SIG-M5 treated with dmso at 0.1 percent for 504 hours (cell line): ENCODE measurements around the gene HSD3B7.
"Not testable (repeated sequence)": the region's sequence is repeated elsewhere in the genome, so short reads cannot be mapped to it uniquely, and the experiment has no call there.

Experiments used
- DNase-seq: peaks from one replicate; lab custom pipeline; 2025; ENCODE audit not compliant: unreplicated experiment; lab: John Stamatoyannopoulos, UW

The HSD3B7 gene

GRCh38 chr16:31017756-31018155 is 32.7 kb downstream of the HSD3B7 start:
- DNase-seq = not testable (repeated sequence)

DNA sequence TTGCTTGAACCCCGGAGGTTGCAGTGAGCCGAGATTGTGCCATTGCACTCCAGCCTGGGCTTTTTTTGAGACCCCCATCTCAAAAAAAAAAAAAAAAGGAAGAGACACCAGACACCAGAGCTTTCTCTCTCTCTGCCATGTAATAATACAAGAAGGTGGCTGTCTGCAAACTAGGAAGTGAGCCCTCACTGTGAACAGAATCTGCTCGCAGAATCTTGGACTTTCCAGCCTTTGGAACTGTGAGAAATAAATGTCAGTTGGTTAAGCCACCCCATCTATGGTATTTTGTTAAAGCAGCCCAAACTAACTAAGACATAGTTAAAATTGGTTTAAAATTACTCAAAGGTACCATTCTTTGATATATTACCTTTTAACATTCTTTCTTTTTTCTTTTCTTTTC is 35.5 kb downstream of the HSD3B7 start:
- no peak for DNase-seq

- DNase-seq = no peak
Observed at GRCh38 chr16:31022544-31023251, 37.7 kb downstream of the HSD3B7 start.

DNA sequence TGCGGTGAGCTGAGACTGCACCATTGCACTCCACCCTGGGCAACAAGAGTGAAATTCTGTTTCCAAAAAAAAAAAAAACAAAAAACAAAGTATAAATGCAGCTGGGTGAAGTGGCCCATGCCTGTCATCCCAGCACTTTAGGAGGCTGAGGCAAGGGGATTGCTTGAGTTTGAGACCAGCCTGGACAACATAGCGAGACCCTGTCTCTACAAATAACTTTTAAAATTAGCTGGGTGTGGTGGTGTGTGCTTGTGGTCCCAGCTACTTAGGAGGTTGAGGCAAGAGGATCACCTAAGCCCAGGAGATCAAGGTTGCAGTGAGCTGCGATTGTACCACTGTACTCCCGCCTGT is 38.2 kb downstream of the HSD3B7 start:
- DNase-seq = no peak

GRCh38 chr16:31023627-31024226 is 38.7 kb downstream of the HSD3B7 start:
- no peak for DNase-seq

GRCh38 chr16:31025339-31025738 is 40.3 kb downstream of the HSD3B7 start:
- no peak for DNase-seq

DNA sequence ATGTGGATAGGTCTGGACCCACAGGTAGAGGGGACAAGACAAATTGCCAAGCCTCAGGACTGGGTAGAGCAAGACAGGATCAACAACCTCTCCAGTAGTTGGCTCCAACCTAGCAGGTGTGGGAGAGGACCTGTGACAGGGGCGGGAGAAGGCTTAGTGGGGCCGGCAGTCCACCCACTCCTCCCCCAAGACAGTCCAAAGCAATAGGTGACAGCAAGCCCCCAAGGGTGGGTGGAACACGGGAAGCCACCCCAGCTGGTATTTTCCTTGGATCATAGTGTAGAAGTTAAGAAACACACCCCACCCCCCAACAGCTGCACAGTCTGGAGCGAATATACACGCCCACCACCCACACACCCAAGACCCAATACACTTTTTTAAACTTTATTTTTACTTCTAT is 44.3 kb downstream of the HSD3B7 start:
- DNase-seq = no peak

GRCh38 chr16:31031276-31031675 is 46.3 kb downstream of the HSD3B7 start:
- no peak for DNase-seq

GRCh38 chr16:31032736-31033708 is 48.0 kb downstream of the HSD3B7 start, which contains the start of gene STX4:
Gene STX4, plus strand, starts transcription at chr16:31033558. Its CDS starts 248 bp downstream, at chr16:31033806.
- DNase-seq = peak; percentile 94

DNA sequence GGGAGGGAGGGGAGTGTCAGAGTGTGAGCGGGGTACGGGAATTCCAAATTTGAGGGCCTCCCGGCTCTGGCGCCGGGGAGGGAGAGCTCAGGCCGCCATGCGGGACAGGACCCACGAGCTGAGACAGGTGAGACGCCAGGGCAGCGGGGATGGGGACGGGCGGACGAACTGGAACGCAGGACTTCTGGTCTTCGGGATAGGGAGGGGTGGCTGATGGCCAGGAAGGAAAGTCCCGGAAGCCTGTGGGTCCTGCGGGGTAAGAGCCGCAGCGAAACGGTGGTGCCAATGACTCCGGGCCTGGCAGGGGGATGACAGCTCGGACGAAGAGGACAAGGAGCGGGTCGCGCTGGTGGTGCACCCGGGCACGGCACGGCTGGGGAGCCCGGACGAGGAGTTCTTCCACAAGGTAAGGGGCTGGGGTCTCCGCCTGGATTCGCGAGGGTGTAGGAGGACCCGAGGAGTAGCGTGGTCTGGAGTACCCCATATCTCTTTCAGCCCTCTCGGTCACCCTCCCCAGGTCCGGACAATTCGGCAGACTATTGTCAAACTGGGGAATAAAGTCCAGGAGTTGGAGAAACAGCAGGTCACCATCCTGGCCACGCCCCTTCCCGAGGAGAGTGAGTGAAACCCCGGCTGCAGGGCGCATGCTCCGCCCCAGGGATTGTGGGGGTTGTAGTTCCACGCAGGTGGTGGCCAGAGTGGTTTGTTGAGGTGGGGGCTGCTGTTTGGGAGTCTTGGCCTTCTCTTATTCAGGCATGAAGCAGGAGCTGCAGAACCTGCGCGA is 48.9 kb downstream of the HSD3B7 start:
- peak; percentile 63 for DNase-seq

- no peak for DNase-seq
Observed at GRCh38 chr16:31036691-31037090, 51.7 kb downstream of the HSD3B7 start.
